Adipose tissue (tissue), 3 donors: ENCODE measurements around the gene CBFA2T3. TPM values are rescaled to one million over a fixed set of nuclear protein-coding genes. Genes with fewer than 3 reads are reported as not detected.
"Not testable (repeated sequence)": the region's sequence is repeated elsewhere in the genome, so short reads cannot be mapped to it uniquely, and the experiment has no call there.

Experiments used
- H3K27ac ChIP-seq: one replicate; pipeline ENCODE4 v1.5.1; 2013; ENCODE audit warnings: low read depth, low read length
- WGBS, 3 donors: extraction: QIAGEN DNeasy Blood & Tissue Kit; methylation state at CpG; one replicate each; pipeline ENCODE4 v1.1.7; 2013; 5-methylcytosine and 5-hydroxymethylcytosine counted together
- polyA plus RNA-seq, 3 donors: library from polyadenylated mRNA; stranded (reverse); fragments of 200-250 nt; gene quantifications; one replicate each; pipeline ENCODE4 v1.2.3, GENCODE V29; 2013
- donor health status: healthy with polysubstance abuse.
- donor health status: Bipolar disorder and iron deficiency.
- donor health status: healthy.

The CBFA2T3 gene
- polyA plus RNA-seq, 3 donors, result 7.7 to 19.6 (median 10.7) TPM

DNA sequence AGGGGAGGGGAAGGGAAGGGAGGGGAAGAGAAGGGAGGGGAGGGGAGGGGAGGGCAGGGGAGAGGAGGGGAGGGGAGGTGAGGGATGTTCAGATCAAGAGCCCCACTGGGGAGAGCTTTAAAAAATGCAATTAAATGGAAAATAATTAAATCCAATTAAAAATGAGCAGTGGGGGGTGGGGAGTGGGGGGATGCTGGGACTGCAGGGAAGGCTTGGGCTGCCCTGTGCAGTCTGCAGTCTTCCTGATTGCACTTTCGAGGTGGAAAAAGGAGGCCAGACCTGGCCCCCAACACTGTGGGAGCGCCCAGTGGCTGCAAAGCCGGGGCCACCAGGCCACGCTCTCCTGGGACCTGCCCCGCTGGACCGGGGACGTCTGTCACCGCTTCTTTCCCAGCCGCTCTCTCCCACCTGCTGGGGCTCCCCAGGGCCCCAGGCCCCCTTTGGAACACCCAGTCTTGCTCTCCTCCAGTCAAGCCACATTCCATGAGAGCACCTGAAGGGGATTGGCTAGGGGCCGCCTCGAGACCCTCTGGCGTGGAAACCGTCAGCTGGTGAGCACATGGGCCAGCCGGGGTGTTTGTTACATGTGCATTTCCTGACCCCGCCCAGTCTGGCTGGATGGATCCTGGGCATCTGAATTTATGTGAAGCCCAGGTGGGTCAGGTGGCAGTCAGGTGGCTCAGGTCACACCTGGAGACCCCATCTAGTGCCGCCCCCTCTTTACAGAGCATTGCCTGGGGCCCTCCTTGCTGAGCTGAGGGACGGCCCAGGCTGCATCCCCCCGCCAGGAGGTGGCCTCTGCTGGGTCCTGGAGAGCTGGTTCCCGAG is 37.6 kb upstream of the CBFA2T3 start:
- no peak overlapping the region for H3K27ac ChIP-seq
- WGBS, 3 donors, result 56 to 76% (median 73%) methylated on average over 19 of the region's 19 CpGs

DNA sequence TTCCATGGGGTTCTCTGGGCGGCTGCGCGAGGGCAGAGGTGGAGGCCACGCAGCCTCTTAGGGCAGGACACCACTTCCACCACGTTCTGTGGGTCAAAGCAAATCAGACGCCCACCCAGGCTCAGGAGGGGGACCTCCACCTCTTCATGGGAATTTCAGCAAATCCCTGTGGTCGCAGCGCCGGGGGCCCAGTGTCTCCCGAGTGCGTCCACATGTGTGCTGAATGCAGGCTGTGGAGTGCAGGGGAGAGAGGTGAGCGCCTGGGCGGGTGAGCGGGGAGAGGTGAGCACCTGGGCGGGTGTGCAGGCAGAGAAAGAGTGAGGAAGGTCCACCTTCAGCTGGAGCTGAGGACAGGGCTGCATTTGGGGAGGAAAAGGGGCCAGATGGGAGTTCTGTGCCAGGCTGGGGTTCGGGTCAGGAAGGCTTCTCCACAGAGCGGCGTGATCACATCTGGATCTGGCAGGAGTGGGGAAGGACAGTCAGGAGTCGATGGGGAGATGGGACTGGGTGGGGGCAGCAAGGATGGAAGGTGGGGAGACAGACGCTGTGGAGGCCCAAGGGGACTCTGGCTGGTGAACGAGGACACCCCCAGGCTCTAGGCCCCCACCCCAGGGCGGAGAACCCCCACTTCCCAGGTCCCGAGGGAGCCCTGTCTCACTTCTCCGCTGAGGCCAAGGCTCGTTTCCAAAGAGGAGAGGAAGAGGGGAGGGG is 36.8 kb upstream of the CBFA2T3 start:
- WGBS, 3 donors, result 64 to 72% (median 66%) methylated on average over 19 to 24 of the region's 25 CpGs
- no peak overlapping the region for H3K27ac ChIP-seq

DNA sequence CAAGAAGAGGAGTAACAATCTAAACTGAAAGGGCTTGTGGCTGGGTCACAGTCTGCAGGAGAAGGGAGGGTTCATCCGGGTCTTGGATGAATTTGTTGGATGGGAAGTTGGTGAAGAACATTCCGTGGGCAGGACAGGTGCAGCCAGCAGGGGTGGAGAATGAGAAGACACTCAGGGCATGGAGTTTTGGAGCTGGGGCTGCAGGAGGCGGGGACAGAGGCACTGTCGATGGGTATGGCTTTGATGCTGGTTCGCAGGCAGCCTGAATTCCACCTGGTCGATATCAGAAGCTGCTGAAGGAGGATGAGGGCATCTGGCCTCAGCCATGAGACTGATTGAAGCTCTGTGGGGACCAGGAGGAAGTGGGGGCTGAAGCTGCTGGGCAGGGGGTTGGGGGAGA is 36.1 kb upstream of the CBFA2T3 start:
- no peak overlapping the region for H3K27ac ChIP-seq
- WGBS, 3 donors, result 59 to 71% (median 60%) methylated on average over 6 of the region's 6 CpGs

DNA sequence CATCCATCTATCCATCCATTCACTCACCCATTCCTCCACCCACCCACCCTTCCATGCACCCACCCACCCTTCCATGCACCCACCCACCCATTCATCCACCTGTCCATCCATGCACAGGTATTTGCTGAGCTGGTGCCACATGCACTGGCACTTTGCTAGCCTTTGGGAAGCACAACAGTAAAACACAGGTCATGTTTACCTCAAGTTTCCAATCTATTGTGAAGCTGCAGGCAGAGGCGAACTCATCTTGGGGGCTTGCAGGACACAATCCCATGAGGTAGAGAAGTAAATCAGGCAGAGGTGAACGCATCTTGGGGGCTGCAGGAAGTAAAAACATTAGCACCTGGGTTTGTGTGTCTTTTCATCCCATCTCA is 35.6 kb upstream of the CBFA2T3 start:
- no peak overlapping the region for H3K27ac ChIP-seq
- WGBS, 3 donors, result 60 to 82% (median 70%) methylated on average over 2 of the region's 2 CpGs

DNA sequence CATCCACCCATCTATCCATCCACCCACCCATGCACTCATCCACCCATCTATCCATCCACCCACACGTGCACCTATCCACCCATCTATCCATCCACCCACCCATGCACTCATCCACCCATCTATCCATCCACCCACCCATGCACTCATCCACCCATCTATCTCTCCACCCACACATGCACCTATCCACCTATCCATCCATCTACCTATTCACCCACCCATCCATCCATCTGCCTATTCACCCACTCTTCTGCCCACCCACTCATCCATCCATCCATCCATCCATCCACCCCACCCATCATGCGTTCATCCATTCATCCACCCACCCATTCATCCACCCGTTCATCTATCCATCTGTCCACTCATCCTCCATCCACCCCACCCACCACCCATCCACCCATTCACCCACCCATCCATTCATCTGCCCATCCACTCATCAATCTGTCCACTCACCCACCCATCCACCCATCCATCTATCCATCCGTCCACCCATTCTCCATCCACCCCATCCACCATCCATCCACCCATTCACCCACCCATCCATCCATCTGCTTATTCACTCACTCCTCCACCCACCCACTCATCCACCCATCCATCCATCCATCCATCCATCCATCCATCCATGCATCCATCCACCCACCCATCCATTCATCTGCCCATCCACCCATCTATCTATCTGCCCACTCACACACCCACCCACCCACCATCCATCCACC is 35.1 kb upstream of the CBFA2T3 start:
- no peak overlapping the region for H3K27ac ChIP-seq
- WGBS, 3 donors, result 68 to 92% (median 82%) methylated on average over 4 of the region's 4 CpGs

DNA sequence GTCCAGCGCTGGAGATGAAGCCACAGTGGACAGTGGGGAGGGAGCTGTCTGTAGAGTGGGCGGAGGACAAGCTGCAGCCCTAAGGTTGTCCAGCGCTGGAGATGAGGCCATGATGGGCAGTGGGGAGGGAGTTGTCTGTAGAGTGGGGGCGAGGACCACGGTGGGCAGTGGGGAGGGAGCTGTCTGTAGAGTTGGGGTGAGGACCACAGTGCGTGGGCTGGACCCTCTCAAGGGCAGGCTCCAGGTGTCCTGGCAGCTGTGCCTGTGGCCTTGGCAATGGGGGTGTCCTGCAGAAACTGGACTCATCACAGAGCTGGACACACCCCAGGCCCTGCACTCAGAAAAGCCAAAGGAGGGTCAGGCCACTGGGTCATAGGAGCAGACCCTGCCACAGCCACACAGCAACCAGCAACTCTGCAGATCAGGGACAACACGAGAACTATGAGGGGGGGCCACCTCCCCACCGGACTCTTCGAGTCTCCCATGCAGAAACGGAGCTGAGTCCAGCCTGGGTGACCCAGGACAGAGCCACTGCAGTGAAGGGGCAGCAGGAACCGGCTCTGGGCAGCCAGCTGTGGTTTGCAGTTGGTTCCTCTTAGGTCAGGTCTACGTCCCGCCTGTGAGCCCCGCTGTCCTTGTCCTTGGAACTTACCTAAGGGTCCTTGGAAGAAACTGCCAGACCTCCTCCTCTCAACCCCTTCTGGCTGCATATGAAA is 33.4 kb upstream of the CBFA2T3 start:
- 76 to 82% (median 79%) methylated on average over 14 of the region's 14 CpGs for WGBS, 3 donors

DNA sequence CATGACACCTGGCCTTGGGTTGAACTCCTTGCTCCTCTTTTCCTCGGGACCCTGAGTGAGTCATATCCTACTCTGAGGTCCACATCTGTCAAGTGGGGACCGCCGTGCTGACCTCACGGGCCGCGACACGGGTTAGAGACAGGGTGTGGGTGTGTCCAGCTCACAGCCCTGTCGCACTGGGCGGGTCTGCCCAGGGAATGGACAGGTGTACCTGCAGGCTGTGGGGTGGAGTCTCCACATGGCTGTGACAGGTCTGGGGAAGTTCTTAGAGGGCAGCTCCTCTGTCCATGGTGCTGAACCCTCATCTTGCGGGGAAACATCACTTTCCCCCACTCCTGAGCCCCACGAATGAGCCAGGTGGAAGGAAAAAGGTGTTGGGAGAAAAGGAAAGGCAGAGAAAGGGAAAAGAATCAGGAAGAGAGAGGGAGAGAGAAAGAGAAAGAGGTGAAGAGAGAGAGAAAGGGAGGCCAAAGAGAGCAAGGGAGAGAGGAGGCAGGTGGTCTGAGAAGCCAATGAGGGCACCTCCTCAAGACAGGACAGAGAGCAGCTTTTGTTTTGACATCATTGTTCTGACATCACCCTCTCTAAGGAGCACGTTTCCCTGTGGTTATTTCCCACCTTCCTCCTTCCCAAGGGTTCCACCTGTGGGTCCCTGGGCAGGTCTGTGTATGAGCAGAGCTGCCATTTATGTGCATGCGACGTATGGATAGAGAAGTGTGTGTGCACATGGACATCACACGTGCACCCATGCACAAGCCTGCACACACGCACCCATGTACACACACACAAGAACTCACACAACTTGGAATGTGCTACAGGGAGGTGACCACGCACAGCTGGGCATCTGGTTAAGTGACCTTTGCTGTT is 32.6 kb upstream of the CBFA2T3 start:
- WGBS, 3 donors, result 44 to 51% (median 51%) methylated on average over 17 of the region's 17 CpGs
- no peak overlapping the region for H3K27ac ChIP-seq

More for the DNA sequence above, 33.4 kb upstream of the CBFA2T3 start:
- H3K27ac ChIP-seq, result no peak overlapping the region

DNA sequence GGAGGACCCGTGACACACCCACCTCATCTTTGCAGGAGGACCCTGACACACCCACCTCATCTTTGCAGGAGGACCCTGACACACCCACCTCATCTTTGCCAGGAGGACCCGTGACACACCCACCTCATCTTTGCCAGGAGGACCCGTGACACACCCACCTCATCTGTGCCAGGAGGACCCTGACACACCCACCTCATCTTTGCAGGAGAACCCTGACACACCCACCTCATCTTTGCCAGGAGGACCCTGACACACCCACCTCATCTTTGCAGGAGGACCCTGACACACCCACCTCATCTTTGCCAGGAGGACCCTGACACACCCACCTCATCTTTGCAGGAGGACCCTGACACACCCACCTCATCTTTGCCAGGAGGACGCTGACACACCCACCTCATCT is 31.8 kb upstream of the CBFA2T3 start:
- WGBS, 3 donors, result 52 to 68% (median 66%) methylated on average over 4 of the region's 4 CpGs

DNA sequence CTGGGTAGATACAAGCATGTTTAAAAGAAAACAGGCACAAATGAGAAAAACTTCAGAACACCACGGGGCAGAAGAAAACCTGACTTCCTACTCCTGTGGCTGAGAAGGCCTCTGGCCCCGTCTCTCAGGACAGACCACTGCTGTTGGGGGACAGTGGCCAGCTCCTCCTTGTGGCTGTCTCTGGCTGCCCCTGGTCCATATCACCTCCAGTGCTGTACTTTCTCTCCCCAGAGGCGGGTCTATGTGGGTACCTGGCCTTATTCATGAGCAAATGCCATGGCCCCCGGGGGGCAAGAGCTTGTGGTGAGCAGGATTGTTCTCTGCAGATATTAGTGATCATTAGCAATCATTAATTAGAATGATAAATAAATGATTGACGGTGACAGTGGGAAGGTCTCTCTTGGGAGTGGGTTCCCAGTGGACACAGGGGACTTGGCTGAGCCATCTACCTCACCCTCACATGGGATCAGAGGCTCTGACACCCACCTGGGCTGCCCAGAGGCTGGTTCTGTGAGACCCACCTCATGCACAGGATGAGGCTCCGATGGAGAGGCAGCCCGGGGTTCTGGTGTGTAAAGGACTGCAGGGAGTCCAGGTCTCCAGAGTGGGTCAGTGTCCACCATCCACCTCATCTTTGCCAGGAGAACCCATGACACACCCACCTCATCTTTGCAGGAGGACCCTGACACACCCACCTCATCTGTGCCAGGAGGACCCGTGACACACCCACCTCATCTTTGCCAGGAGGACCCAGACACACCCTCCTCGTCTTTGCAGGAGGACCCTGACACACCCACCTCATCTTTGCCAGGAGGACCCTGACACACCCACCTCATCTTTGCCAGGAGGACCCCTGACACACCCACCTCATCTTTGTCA is 30.6 kb upstream of the CBFA2T3 start:
- 46 to 58% (median 52%) methylated on average over 9 of the region's 9 CpGs for whole genome bisulfite sequencing, 3 donors
- no peak overlapping the region for H3K27ac ChIP-seq

More for the DNA sequence above, 31.8 kb upstream of the CBFA2T3 start:
- not testable (repeated sequence) for H3K27ac ChIP-seq

DNA sequence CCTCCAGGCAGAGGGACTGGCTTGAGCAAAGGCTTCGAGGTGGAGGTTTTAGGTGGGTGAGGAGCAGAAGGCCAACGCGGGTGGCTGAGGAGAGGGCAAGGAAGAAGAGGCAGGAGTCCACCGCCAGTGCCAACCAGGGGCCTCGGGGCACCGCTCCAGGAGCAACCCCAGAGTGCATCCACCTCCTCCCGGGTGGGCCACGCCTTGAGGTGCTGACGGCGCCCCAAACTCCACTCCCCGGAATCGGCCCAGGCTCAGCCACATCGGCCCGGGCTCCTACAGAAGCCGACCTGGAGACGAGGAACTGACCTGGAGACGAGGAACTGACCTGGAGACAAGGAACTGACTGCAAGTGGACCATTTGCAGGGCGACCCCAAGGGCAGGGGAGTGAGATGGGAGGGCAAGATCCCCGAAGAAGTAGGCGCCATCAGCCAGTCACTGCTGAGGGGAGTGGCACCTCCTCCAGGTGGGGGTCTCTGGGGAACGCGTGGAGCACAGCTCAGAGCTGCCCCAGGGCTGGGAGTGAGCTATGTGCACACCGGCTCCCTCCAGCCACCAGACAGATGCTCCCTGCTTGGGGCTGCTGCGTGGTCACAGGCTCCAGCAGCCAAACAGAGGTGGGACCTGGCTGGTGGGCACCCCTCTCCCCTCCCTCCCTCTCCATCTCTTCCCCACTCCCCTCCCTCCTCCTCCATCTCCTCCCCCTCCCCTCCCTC is 29.2 kb upstream of the CBFA2T3 start:
- no peak overlapping the region for H3K27ac ChIP-seq
- WGBS, 3 donors, result 80 to 87% (median 81%) methylated on average over 20 to 24 of the region's 24 CpGs

DNA sequence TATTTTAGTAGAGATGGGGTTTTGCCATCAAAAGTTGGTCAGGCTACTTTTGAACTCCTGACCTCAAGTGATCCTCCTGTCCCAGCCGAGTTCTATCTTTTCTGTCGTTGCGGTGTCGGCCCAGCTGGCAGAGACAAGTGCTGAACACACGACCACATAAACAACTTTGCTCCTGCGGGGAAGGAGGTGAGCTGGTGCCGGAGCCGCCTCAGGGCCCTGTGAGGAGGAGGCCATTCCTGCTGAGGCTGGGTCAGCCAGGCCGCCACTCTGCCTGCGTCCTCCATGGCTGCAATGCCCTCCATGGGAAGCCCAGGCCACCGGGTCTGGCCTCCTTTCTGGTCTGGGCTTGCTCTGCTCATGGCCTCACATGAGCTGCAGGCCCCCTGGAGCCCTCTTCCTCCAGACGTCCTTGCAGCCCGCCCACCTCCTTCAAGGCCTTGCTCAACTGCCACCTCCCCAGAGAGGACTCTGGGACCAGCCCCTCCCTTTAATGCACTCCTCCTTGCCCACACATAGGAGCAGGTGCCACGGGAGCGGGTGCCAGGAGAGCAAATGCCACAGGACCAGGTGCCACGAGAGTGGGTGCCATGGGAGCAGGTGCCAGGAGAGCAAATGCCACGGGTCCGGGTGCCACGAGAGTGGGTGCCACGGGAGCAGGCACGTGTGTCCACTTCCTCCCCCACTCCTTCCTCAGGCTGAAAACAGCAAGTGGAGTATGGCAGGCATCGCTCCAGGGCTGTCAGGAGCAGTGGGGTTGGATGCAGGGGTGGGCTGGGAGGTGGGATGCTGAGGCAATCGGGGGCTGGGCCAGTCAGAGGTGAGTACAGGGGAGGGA is 28.4 kb upstream of the CBFA2T3 start:
- no peak overlapping the region for H3K27ac ChIP-seq
- WGBS, 3 donors, result 79 to 82% (median 80%) methylated on average over 22 to 23 of the region's 23 CpGs

DNA sequence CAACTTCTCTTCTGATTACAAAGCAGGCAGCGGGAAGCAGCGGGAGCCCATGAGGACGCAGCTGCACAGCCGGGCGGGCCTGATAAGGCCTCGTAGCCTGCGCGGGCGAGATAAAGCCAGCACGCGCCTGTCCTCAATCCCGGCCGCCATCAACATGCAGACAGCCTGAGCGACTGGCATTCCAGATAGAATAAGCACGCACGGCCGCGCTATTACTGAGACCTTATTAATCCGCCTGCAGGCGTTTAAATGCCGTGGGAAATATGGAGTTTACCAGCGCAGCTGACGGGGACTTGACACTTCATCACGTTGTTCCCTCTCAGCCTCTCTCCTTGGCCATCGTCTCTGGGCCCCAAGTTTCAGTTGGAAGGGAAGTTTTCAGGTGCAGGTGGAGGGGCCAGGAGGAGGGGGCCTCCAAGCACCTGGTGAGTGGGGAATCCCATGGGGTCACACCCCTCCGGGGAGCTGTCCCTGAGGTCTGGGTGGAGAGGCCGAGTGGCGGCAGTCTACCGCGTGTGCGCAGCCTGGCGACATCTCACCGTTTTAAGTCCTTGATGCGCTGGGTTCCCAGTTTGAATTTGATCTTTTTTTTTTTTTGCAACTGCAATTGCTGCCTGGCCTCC is 27.3 kb upstream of the CBFA2T3 start:
- H3K27ac ChIP-seq, result no peak overlapping the region
- WGBS, 3 donors, result 17 to 25% (median 24%) methylated on average over 34 of the region's 34 CpGs

DNA sequence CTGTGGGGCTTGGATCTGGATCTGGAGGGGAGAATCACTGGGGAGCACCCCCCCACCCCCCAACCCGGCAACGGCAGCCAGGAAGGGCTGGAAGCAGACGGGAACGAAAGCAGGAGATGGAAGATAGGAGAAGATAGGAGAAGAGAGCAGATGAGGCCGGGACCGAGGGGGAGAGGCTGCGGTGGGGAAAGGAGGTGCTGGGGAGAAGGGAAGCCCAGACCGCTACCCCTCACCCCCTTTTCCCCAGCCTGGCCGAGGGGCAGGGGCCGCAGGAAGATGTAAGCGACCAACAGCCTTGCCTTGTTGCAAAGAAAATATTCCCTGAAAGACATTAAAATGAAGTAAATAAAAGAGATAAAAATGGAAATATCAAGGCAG is 26.8 kb upstream of the CBFA2T3 start:
- 8 to 30% (median 21%) methylated on average over 11 of the region's 11 CpGs for WGBS, 3 donors
- no peak overlapping the region for H3K27ac ChIP-seq

DNA sequence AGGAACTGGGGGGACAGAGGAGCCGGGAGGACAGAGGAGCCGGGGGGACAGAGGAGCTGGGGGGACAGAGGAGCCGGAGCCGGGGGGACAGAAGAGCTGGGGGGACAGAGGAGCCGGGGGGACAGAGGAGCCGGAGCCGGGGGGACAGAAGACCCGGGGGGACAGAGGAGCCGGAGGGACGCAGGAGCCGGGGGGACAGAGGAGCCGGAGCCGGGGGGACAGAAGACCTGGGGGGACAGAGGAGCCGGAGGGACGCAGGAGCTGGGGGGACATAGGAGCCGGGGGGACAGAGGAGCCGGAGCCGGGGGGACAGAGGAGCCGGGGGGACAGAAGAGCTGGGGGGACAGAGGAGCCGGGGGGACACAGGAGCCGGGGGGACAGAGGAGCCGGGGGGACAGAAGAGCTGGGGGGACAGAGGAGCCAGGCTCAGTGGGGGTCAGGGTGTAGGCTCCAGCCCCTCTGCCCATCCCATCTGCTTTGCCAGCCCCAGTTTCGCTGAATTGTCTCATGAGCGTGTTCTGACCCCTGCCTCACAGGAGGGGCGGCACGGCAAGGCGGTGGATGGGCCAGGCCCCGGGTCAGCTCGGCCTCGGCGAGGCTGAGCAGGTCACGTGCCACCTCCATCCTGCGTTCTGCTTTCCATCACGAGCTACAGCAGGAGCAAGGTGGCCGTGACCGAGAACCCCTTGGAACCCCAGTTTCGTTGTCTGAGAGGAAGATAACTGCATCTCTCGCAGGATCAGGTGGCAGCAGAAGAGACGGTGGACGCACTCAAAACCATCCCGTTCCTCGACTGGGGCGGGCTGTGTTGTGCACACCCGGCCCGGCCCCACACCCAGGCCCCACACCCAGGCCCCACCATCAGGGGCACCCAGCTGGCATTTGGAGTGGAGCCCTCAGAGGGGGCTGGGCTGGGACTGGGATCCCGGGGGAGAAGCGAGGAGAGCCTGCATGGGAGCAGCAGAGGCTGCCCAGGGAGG is 26.1 kb upstream of the CBFA2T3 start:
- no peak overlapping the region for H3K27ac ChIP-seq
- 53 to 61% (median 58%) methylated on average over 45 to 47 of the region's 47 CpGs for WGBS, 3 donors
